H9 (cell line): ENCODE results near the gene MIAT. TPM values are rescaled to one million over a fixed set of nuclear protein-coding genes. Genes with fewer than 3 reads are reported as not detected.

Experiments
- DNase-seq: peaks from one replicate; pipeline ENCODE4 v3.0.0-alpha.2; 2017
- H2AFZ ChIP-seq: one replicate; pipeline ENCODE4 v1.6.1; 2013; ENCODE audit warnings: mild to moderate bottlenecking, low read length, control low read depth, moderate library complexity
- H2AK5ac ChIP-seq: 2 replicates; pipeline ENCODE4 v1.6.1; 2013; ENCODE audit warnings: low read length, control low read depth, mixed read lengths; ENCODE audit not compliant: insufficient read length
- H2BK120ac ChIP-seq: one replicate; pipeline ENCODE4 v1.6.1; 2013; ENCODE audit warnings: low read depth, mild to moderate bottlenecking, low read length, control low read depth, inconsistent platforms; ENCODE audit not compliant: poor library complexity, severe bottlenecking
- H2BK12ac ChIP-seq: 2 replicates; pipeline ENCODE4 v1.6.1; 2013; ENCODE audit warnings: low read length, control low read depth, mixed read lengths, low read depth; ENCODE audit not compliant: insufficient read length
- H2BK15ac ChIP-seq: 2 replicates; pipeline ENCODE4 v1.6.1; 2013; ENCODE audit warnings: low read depth, low read length, control low read depth
- H2BK20ac ChIP-seq: one replicate; pipeline ENCODE4 v1.6.1; 2013; ENCODE audit warnings: low read depth, mild to moderate bottlenecking, low read length, control low read depth, inconsistent platforms; ENCODE audit not compliant: poor library complexity, severe bottlenecking
- H2BK5ac ChIP-seq: 2 replicates; pipeline ENCODE4 v1.6.1; 2013; ENCODE audit warnings: low read length, control low read depth, mixed read lengths; ENCODE audit not compliant: insufficient read length
- H3K14ac ChIP-seq: 2 replicates; pipeline ENCODE4 v1.6.1; 2013; ENCODE audit warnings: low read length, control low read depth; ENCODE audit not compliant: insufficient read depth
- H3K18ac ChIP-seq: 2 replicates; pipeline ENCODE4 v1.6.1; 2013; ENCODE audit warnings: low read depth, mild to moderate bottlenecking, mixed read lengths, low read length, control low read depth; ENCODE audit not compliant: insufficient read length
- H3K23ac ChIP-seq: 2 replicates; pipeline ENCODE4 v1.6.1; 2013; ENCODE audit warnings: low read length, control low read depth, mixed read lengths, low read depth; ENCODE audit not compliant: insufficient read length
- H3K23me2 ChIP-seq: 2 replicates; pipeline ENCODE4 v1.6.1; 2013; ENCODE audit warnings: low read depth, mild to moderate bottlenecking, mixed read lengths, low read length, control low read depth; ENCODE audit not compliant: insufficient read length, poor library complexity, severe bottlenecking
- H3K27ac ChIP-seq: 2 replicates; pipeline ENCODE4 v1.5.1; 2013; ENCODE audit warnings: low read length, control low read depth, mixed read lengths, low read depth; ENCODE audit not compliant: insufficient read length
- H3K27me3 ChIP-seq: 2 replicates; pipeline ENCODE4 v1.6.1; 2013; ENCODE audit warnings: low read length, control low read depth, inconsistent platforms; ENCODE audit not compliant: insufficient read depth
- H3K4ac ChIP-seq: 2 replicates; pipeline ENCODE4 v1.6.1; 2013; ENCODE audit warnings: low read depth, mild to moderate bottlenecking, control low read depth, inconsistent platforms, low read length, moderate library complexity
- H3K4me1 ChIP-seq: 2 replicates; pipeline ENCODE4 v1.6.1; 2013; ENCODE audit warnings: low read length, control low read depth, inconsistent platforms; ENCODE audit not compliant: insufficient read depth
- H3K4me2 ChIP-seq: 2 replicates; pipeline ENCODE4 v1.6.1; 2013; ENCODE audit warnings: low read length, control low read depth, mixed read lengths; ENCODE audit not compliant: insufficient read length, insufficient read depth
- H3K56ac ChIP-seq: 2 replicates; pipeline ENCODE4 v1.6.1; 2013; ENCODE audit warnings: low read depth, mild to moderate bottlenecking, mixed read lengths, low read length, control low read depth; ENCODE audit not compliant: insufficient read length
- H3K79me1 ChIP-seq: 2 replicates; pipeline ENCODE4 v1.6.1; 2013; ENCODE audit warnings: low read depth, mild to moderate bottlenecking, moderate library complexity, low read length, control low read depth, inconsistent platforms; ENCODE audit not compliant: insufficient read depth, poor library complexity, severe bottlenecking
- H3K79me2 ChIP-seq: 2 replicates; pipeline ENCODE4 v1.6.1; 2013; ENCODE audit warnings: low read length, control low read depth, inconsistent platforms; ENCODE audit not compliant: insufficient read depth
- H3K9ac ChIP-seq: 2 replicates; pipeline ENCODE4 v1.6.1; 2013; ENCODE audit warnings: low read length, control low read depth, mixed read lengths; ENCODE audit not compliant: insufficient read length; ENCODE audit errors: extremely low read depth
- H3K9me3 ChIP-seq: one replicate; pipeline ENCODE4 v1.6.1; 2013; ENCODE audit warnings: low read depth, low read length, inconsistent platforms; ENCODE audit not compliant: control insufficient read depth
- H3T11ph ChIP-seq: one replicate; pipeline ENCODE4 v1.6.1; 2013; ENCODE audit warnings: mild to moderate bottlenecking, low read length, control low read depth, inconsistent platforms
- H4K20me1 ChIP-seq: one replicate; pipeline ENCODE4 v1.6.1; 2013; ENCODE audit not compliant: control insufficient read depth, insufficient read length, insufficient read depth
- H4K5ac ChIP-seq: 2 replicates; pipeline ENCODE4 v1.6.1; 2013; ENCODE audit warnings: low read depth, mild to moderate bottlenecking, mixed read lengths, low read length, control low read depth; ENCODE audit not compliant: insufficient read length
- H4K8ac ChIP-seq: replicated peaks from 2 replicates; pipeline ENCODE4 v1.6.1; 2013; ENCODE audit warnings: low read length, control low read depth, mixed read lengths, low read depth; ENCODE audit not compliant: insufficient read length
- H4K91ac ChIP-seq: 2 replicates; pipeline ENCODE4 v1.6.1; 2013; ENCODE audit warnings: low read depth, mild to moderate bottlenecking, moderate library complexity, mixed read lengths, low read length, control low read depth; ENCODE audit not compliant: insufficient read length
- H3K27ac Mint-ChIP-seq, 3 experiments: 2 replicates in 2 of 3; 3 replicates in 1 of 3; pipeline ENCODE4 v1.8.0; 2020 to 2021; ENCODE audit warnings: mixed read lengths in 3 of 3, mild to moderate bottlenecking in 1 of 3, moderate library complexity in 1 of 3
- H3K27me3 Mint-ChIP-seq: 2 replicates; pipeline ENCODE4 v1.8.0; 2021; ENCODE audit warnings: low read depth, mild to moderate bottlenecking, moderate library complexity, mixed read lengths
- H3K36me3 Mint-ChIP-seq, 3 experiments: 2 replicates in 2 of 3; 3 replicates in 1 of 3; pipeline ENCODE4 v1.8.0; 2020 to 2021; ENCODE audit warnings: low read depth in 3 of 3, mixed read lengths in 3 of 3; ENCODE audit not compliant: insufficient read depth in 1 of 3
- H3K4me1 Mint-ChIP-seq, 2 experiments: 2 replicates each; pipeline ENCODE4 v1.8.0; 2020; ENCODE audit warnings: mixed read lengths in 2 of 2
- H3K4me3 Mint-ChIP-seq, 2 experiments: 2 replicates in 1 of 2; 3 replicates in 1 of 2; pipeline ENCODE4 v1.8.0; 2020 to 2021; ENCODE audit warnings: mild to moderate bottlenecking in 2 of 2, mixed read lengths in 2 of 2, moderate library complexity in 1 of 2
- H3K9me3 Mint-ChIP-seq, 2 experiments: 2 replicates in 1 of 2; 3 replicates in 1 of 2; pipeline ENCODE4 v1.8.0; 2020; ENCODE audit warnings: mild to moderate bottlenecking in 2 of 2, mixed read lengths in 2 of 2, moderate library complexity in 1 of 2
- CTCF ChIP-seq: fragments of 200-600 bp; sonication (generic); conservative IDR thresholded peaks from 3 replicates; pipeline ENCODE4 v1.8.0; 2021; ENCODE audit warnings: antibody characterized with exemption, mild to moderate bottlenecking
- WGBS: extraction: QIAGEN DNeasy Blood & Tissue Kit; methylation state at CpG from one replicate; pipeline ENCODE4 v1.1.7; 2013; ENCODE audit warnings: missing lambda C conversion rate, low lambda C conversion rate, mixed read lengths; ENCODE audit not compliant: insufficient read length; ENCODE audit errors: extremely low coverage; 5-methylcytosine and 5-hydroxymethylcytosine counted together
- total RNA-seq: library from RNA; stranded (reverse); gene quantifications from 2 replicates; pipeline ENCODE4 v1.2.1, GENCODE V29; 2021

Gene MIAT
- total RNA-seq, 1 experiment from 2014 or later = 85.6 TPM

GRCh38 chr22:26712158-26712557 lies 54.8 kb downstream of the MIAT start:
- no peak overlapping the region for H4K91ac ChIP-seq
- H2BK12ac ChIP-seq = no peak overlapping the region
- H3K27ac ChIP-seq = no peak overlapping the region
- H3K27me3 ChIP-seq = no peaks in the 10 kb centered on the region
- H3K23ac ChIP-seq = no peak overlapping the region
- no peak for DNase-seq
- no peak overlapping the region for H3K4me2 ChIP-seq
- H3K27ac Mint-ChIP-seq = no peak overlapping the region
- no peaks in the 10 kb centered on the region for H3K9me3 ChIP-seq
- H2BK15ac ChIP-seq = no peak overlapping the region
- H3K4me1 Mint-ChIP-seq = peaks cover 25 to 27% of the 10 kb centered on the region in 2 experiments
- H4K20me1 ChIP-seq = no peaks in the 10 kb centered on the region
- no peak overlapping the region for H3T11ph ChIP-seq
- no peaks in the 10 kb centered on the region for H3K4me1 ChIP-seq
- peaks cover 9 to 14% (median 12%) of the 10 kb centered on the region in 3 experiments for H3K36me3 Mint-ChIP-seq
- no peak overlapping the region for H4K8ac ChIP-seq
- no peaks in the 10 kb centered on the region for H3K23me2 ChIP-seq
- no peak overlapping the region for H2BK20ac ChIP-seq
- H3K18ac ChIP-seq = no peak overlapping the region
- H3K27me3 Mint-ChIP-seq = no peaks in the 10 kb centered on the region; the same call in 1 of the 2 replicates
- no peaks in the 10 kb centered on the region for H3K79me1 ChIP-seq
- no peak overlapping the region for H3K4me3 Mint-ChIP-seq
- H2BK120ac ChIP-seq = no peak overlapping the region
- H3K9ac ChIP-seq = no peak overlapping the region
- no peaks in the 10 kb centered on the region for H3K79me2 ChIP-seq
- H2AK5ac ChIP-seq = no peak overlapping the region
- H3K56ac ChIP-seq = no peak overlapping the region
- H2BK5ac ChIP-seq = no peak overlapping the region
- WGBS = no CpG with 5 or more reads among the region's 8 CpGs
- no peak for TF ChIP-seq CTCF
- peaks cover 8% of the 10 kb centered on the region in 2 experiments for H3K9me3 Mint-ChIP-seq
- no peak overlapping the region for H2AFZ ChIP-seq
- H3K4ac ChIP-seq = no peak overlapping the region
- no peak overlapping the region for H4K5ac ChIP-seq
- H3K14ac ChIP-seq = no peak overlapping the region
